Neural progenitor cell (in vitro differentiated cells): ENCODE results near the gene ZFAND6. TPM values are rescaled to one million over a fixed set of nuclear protein-coding genes. Genes with fewer than 3 reads are reported as not detected.

Source experiments
- DNase-seq: peaks from one replicate; pipeline ENCODE4 v3.0.0-alpha.2; 2016; ENCODE audit warnings: low spot score
- H2AFZ ChIP-seq: fragments of 200-600 bp; sonication (generic); replicated peaks from 2 replicates; pipeline ENCODE4 v1.6.1; 2016; ENCODE audit warnings: antibody characterized with exemption
- H3F3A ChIP-seq: fragments of 200-600 bp; sonication (generic); 2 replicates; pipeline ENCODE4 v1.6.1; 2016; ENCODE audit warnings: antibody characterized with exemption, low read depth
- H3K27ac ChIP-seq: fragments of 200-600 bp; sonication (generic); 2 replicates; pipeline ENCODE4 v1.5.1; 2016; ENCODE audit warnings: mild to moderate bottlenecking
- H3K27me3 ChIP-seq: fragments of 200-600 bp; sonication (generic); 2 replicates; pipeline ENCODE4 v1.6.1; 2016; ENCODE audit warnings: mild to moderate bottlenecking, moderate library complexity
- H3K36me3 ChIP-seq: fragments of 200-600 bp; sonication (generic); 2 replicates; pipeline ENCODE4 v1.5.1; 2016
- H3K4me1 ChIP-seq: fragments of 200-600 bp; sonication (generic); 2 replicates; pipeline ENCODE4 v1.6.1; 2016; ENCODE audit warnings: mixed run types
- H3K4me2 ChIP-seq: fragments of 200-600 bp; sonication (generic); 2 replicates; pipeline ENCODE4 v1.6.1; 2016
- H3K4me3 ChIP-seq: fragments of 200-600 bp; sonication (generic); 2 replicates; pipeline ENCODE4 v1.5.1; 2016
- H3K79me2 ChIP-seq: fragments of 200-600 bp; sonication (generic); 2 replicates; pipeline ENCODE4 v1.6.1; 2016; ENCODE audit warnings: low read depth
- H3K9ac ChIP-seq: fragments of 200-600 bp; sonication (generic); 2 replicates; pipeline ENCODE4 v1.6.1; 2016
- H3K9me3 ChIP-seq: fragments of 200-600 bp; sonication (generic); 2 replicates; pipeline ENCODE4 v1.5.1; 2016; ENCODE audit warnings: low read depth
- H4K20me1 ChIP-seq: fragments of 200-600 bp; sonication (generic); 2 replicates; pipeline ENCODE4 v1.6.1; 2016; ENCODE audit warnings: low read depth
- H3K27ac Mint-ChIP-seq: 3 replicates; pipeline ENCODE4 v1.8.0; 2021; ENCODE audit warnings: mixed read lengths
- H3K27me3 Mint-ChIP-seq: 2 replicates; pipeline ENCODE4 v1.8.0; 2022; ENCODE audit warnings: low read depth, mild to moderate bottlenecking, inconsistent platforms, moderate library complexity, mixed read lengths; ENCODE audit not compliant: insufficient read depth
- H3K36me3 Mint-ChIP-seq: 3 replicates; pipeline ENCODE4 v1.8.0; 2021; ENCODE audit warnings: mixed read lengths
- H3K4me1 Mint-ChIP-seq: 3 replicates; pipeline ENCODE4 v1.8.0; 2021; ENCODE audit warnings: mixed read lengths
- H3K4me3 Mint-ChIP-seq: 3 replicates; pipeline ENCODE4 v1.8.0; 2021; ENCODE audit warnings: mild to moderate bottlenecking, moderate library complexity, mixed read lengths
- H3K9me3 Mint-ChIP-seq: 3 replicates; pipeline ENCODE4 v1.8.0; 2020; ENCODE audit warnings: mixed read lengths
- EZH2 ChIP-seq: fragments of 200-600 bp; sonication (generic); IDR thresholded peaks from 2 replicates; pipeline ENCODE4 v1.6.1; 2017; ENCODE audit warnings: antibody characterized with exemption, mild to moderate bottlenecking, moderate library complexity
- EZH2phosphoT487 ChIP-seq: fragments of 200-600 bp; sonication (generic); IDR thresholded peaks from 2 replicates; pipeline ENCODE4 v1.6.1; 2017; ENCODE audit warnings: antibody characterized with exemption
- total RNA-seq: library from RNA; depleted of rRNA; stranded (reverse); fragments of >200 nt; gene quantifications from 2 replicates; pipeline ENCODE4 v1.2.3, GENCODE V29; 2015; ENCODE audit warnings: low replicate concordance
- TF ChIP-seq, protein P1 (sequence below): fragments of 200-600 bp; sonication (generic); IDR thresholded peaks from 2 replicates; pipeline ENCODE4 v1.5.1; 2017; ENCODE audit warnings: antibody characterized with exemption, mild to moderate bottlenecking

ZFAND6 gene
- total RNA-seq, 1 donor from 2014 or later, result 329 TPM

DNA sequence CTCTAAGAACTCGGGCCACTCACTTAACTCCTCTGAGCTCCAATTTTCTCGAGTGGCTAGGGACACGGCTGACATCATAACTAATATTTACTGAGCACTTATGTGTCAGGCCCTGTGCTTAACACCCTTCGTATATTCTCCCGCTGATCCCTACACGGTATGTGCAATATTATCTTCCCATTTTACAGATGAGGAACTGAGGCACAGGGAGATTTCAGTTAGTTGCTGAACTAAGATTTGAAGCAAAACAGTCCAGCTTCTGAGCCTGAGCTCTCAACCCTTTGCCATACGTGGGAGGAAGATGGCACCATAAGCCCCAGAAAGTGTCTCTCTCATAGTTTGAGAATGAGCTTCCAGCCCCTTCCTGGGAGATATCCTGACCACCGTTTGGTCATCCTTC lies 112.9 kb downstream of the ZFAND6 start:
- TF ChIP-seq, protein P1, sequence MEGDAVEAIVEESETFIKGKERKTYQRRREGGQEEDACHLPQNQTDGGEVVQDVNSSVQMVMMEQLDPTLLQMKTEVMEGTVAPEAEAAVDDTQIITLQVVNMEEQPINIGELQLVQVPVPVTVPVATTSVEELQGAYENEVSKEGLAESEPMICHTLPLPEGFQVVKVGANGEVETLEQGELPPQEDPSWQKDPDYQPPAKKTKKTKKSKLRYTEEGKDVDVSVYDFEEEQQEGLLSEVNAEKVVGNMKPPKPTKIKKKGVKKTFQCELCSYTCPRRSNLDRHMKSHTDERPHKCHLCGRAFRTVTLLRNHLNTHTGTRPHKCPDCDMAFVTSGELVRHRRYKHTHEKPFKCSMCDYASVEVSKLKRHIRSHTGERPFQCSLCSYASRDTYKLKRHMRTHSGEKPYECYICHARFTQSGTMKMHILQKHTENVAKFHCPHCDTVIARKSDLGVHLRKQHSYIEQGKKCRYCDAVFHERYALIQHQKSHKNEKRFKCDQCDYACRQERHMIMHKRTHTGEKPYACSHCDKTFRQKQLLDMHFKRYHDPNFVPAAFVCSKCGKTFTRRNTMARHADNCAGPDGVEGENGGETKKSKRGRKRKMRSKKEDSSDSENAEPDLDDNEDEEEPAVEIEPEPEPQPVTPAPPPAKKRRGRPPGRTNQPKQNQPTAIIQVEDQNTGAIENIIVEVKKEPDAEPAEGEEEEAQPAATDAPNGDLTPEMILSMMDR, result no peak
- TF ChIP-seq EZH2phosphoT487 (no peak), EZH2 (no peak)
- H3K79me2 ChIP-seq, result no peaks in the 10 kb centered on the region
- no peaks in the 10 kb centered on the region for H3K9me3 Mint-ChIP-seq
- no peak overlapping the region for H3K27ac Mint-ChIP-seq
- no peaks in the 10 kb centered on the region for H3K36me3 ChIP-seq
- no peak overlapping the region for H3K4me3 ChIP-seq
- DNase-seq, result no peak
- H3F3A ChIP-seq, result no peaks in the 10 kb centered on the region
- H3K4me3 Mint-ChIP-seq, result no peak overlapping the region
- H3K4me1 ChIP-seq, result no peaks in the 10 kb centered on the region
- H3K4me1 Mint-ChIP-seq, result peaks cover 6% of the 10 kb centered on the region
- peaks cover 7% of the 10 kb centered on the region for H3K36me3 Mint-ChIP-seq
- H3K9me3 ChIP-seq, result no peaks in the 10 kb centered on the region
- H3K27me3 ChIP-seq, result no peaks in the 10 kb centered on the region
- no peak overlapping the region for H3K9ac ChIP-seq
- peaks cover 11% of the 10 kb centered on the region for H3K27me3 Mint-ChIP-seq
- no peak overlapping the region for H2AFZ ChIP-seq
- no peak overlapping the region for H3K4me2 ChIP-seq
- no peak overlapping the region for H3K27ac ChIP-seq
- no peaks in the 10 kb centered on the region for H4K20me1 ChIP-seq

DNA sequence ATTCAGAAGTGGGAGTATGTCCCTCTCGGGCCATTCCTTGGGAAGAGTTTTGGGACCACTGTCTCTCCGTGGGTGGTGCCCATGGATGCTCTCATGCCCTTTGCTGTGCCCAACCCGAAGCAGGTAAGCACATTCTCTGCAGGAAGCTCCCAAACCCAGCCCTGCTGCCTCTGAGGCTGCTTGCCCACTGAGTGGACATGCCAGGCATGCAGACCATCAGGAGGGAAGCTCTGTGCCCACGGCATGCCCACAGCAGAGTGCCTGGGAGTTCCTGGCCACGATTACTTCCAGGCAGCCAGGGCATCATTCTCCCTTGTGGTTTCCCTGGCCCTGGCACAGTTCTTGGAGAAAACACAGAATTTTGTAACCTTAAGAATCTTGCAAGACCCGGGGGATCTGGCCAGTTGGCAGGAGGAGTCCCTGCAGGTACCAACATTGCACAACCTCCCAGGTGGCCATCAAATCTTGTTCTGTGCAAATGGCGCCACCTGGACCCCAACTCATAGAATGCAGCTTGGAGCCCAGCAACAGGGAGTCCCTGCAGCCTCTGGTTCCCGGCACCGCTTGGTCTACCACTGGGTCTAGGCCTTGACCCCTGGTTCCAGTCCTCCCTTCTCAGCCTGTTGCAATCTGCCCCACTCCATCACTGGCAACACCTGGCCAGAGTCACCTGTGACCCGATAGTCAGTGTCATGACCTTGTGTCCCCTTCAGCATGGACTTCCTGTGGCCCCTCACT lies 113.7 kb downstream of the ZFAND6 start:
- Histone ChIP-seq H3K9me3 (no peaks in the 10 kb centered on the region), H4K20me1 (no peaks in the 10 kb centered on the region), H3K4me3 (no peak overlapping the region), H3K4me1 (no peaks in the 10 kb centered on the region), H3K27me3 (no peaks in the 10 kb centered on the region), H3K4me2 (no peak overlapping the region), H3K27ac (no peak overlapping the region), H3K79me2 (no peaks in the 10 kb centered on the region), H3F3A (no peaks in the 10 kb centered on the region), H2AFZ (no peak overlapping the region), H3K36me3 (no peaks in the 10 kb centered on the region), H3K9ac (no peak overlapping the region)
- H3K27me3 Mint-ChIP-seq, result peaks cover 11% of the 10 kb centered on the region
- H3K4me1 Mint-ChIP-seq, result peaks cover 6% of the 10 kb centered on the region
- H3K4me3 Mint-ChIP-seq, result no peak overlapping the region
- no peaks in the 10 kb centered on the region for H3K9me3 Mint-ChIP-seq
- TF ChIP-seq EZH2phosphoT487, result no peak
- TF ChIP-seq, protein P1, result peak; percentile 75
- DNase-seq, result peak; percentile 81
- H3K27ac Mint-ChIP-seq, result no peak overlapping the region
- peaks cover 7% of the 10 kb centered on the region for H3K36me3 Mint-ChIP-seq

DNA sequence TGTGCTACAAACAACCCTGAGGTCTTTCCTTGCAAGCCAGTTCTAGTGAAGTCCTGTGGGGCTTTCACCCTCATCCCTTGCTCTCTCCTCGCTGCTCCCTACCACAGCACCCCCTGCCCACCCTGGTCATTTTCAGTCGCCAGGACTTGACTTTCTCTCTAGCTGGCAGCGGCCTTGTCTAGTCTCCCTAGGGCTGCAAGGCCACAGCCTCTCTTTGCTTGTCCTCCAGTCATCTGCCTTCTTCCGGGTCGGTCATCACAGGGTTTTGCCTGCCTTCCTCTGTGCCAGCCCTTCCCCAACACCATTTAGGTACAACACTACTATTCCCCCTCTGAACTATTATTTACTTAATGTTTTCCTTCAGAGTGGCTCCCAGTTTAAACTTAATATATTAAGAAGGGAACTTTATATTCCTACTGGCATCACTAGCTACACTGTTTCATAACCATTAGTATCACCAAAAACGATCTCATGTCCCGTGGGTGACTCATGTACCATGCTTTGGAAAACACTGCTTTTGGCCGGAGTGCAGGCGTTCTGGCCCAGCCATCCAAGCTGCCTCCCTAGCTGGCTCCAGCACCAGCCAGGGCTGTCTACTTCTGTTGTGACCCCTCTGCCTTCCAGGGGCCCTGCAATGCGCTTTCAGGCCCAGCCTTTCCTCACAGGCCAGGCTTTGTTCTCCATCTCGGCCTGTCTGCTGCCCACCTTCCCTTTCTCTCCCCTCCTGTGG lies 114.7 kb downstream of the ZFAND6 start:
- Mint-ChIP-seq H3K4me1 (peaks cover 6% of the 10 kb centered on the region), H3K4me3 (no peak overlapping the region), H3K36me3 (peaks cover 7% of the 10 kb centered on the region), H3K9me3 (no peaks in the 10 kb centered on the region), H3K27me3 (peaks cover 11% of the 10 kb centered on the region), H3K27ac (no peak overlapping the region)
- Histone ChIP-seq H3K9me3 (no peaks in the 10 kb centered on the region), H3K36me3 (no peaks in the 10 kb centered on the region), H4K20me1 (no peaks in the 10 kb centered on the region), H3K4me2 (no peak overlapping the region), H2AFZ (no peak overlapping the region), H3K27me3 (no peaks in the 10 kb centered on the region), H3F3A (no peaks in the 10 kb centered on the region), H3K4me1 (no peaks in the 10 kb centered on the region), H3K79me2 (no peaks in the 10 kb centered on the region), H3K9ac (no peak overlapping the region), H3K4me3 (no peak overlapping the region), H3K27ac (no peak overlapping the region)
- TF ChIP-seq, protein P1, result no peak
- no peak for TF ChIP-seq EZH2
- TF ChIP-seq EZH2phosphoT487, result no peak
- no peak for DNase-seq
